ENCODE measurements around the gene SIRT1. TPM values are rescaled to one million over a fixed set of nuclear protein-coding genes. Genes with fewer than 3 reads are reported as not detected.

The SIRT1 gene
- total RNA-seq, 1 experiment from 2014 or later = 51.3 TPM

- H3K4me3 Mint-ChIP-seq = no peak overlapping the region
- H3K4me1 Mint-ChIP-seq = peaks cover 24% of the 10 kb centered on the region
- ATAC-seq = peak; percentile 80
- no peaks in the 10 kb centered on the region for H3K27me3 Mint-ChIP-seq (ENCODE audit: low read depth)
- POLR2A ChIA-PET = no interaction called here
- peak overlapping the region; percentile 96 for H3K27ac Mint-ChIP-seq
- peak; percentile 33 for DNase-seq (ENCODE audit: low spot score)
- no peak for TF ChIP-seq KAT7 (CRISPR knock-in tag; IDR thresholded peaks at IDR 0.05; ENCODE audit: borderline replicate concordance)
- 0 out of 2 replicates have a peak, but pooled peaks have one; percentile 21 for TF ChIP-seq USF2 (CRISPR knock-in tag; IDR thresholded peaks at IDR 0.05)
- TF ChIP-seq ZNF317 (CRISPR knock-in tag; IDR thresholded peaks at IDR 0.05; ENCODE audit: borderline replicate concordance, low read depth) = no peak
- CTCF ChIA-PET = interaction anchor here (1.5 kb wide), 1 partner anchor 277 kb away, joined by 3 read pairs; no protein-coding TSS in a partner anchor
- H3K9me3 Mint-ChIP-seq = no peaks in the 10 kb centered on the region
- H3K36me3 Mint-ChIP-seq = peaks cover 33% of the 10 kb centered on the region
These were observed 50.8 kb downstream of the SIRT1 start for GRCh38 chr10:67935223-67935622.

- DNase-seq (ENCODE audit: low spot score) (no peak), ATAC-seq (no peak)
- ChIA-PET CTCF (interaction anchor here (1.0 to 1.5 kb wide), 3 partner anchors 81 to 294 kb away, joined by 3 to 4 read pairs (median 3); no protein-coding TSS in a partner anchor), POLR2A (no interaction called here)
- Mint-ChIP-seq H3K4me3 (no peak overlapping the region), H3K27me3 (ENCODE audit: low read depth) (no peaks in the 10 kb centered on the region), H3K9me3 (no peaks in the 10 kb centered on the region), H3K36me3 (peaks cover 28% of the 10 kb centered on the region), H3K27ac (no peak overlapping the region), H3K4me1 (peaks cover 24% of the 10 kb centered on the region)
- TF ChIP-seq ZMAT4 (CRISPR knock-in tag; IDR thresholded peaks at IDR 0.05) = no peak
- no peak for TF ChIP-seq ZNF121 (CRISPR knock-in tag; IDR thresholded peaks at IDR 0.05)
- TF ChIP-seq GTF2I (CRISPR knock-in tag; conservative IDR thresholded peaks at IDR 0.05) = no peak
- no peak for TF ChIP-seq JAZF1 (CRISPR knock-in tag; IDR thresholded peaks at IDR 0.05)
These were observed 52.0 kb downstream of the SIRT1 start for GRCh38 chr10:67936416-67936815.

- CTCF ChIA-PET = interaction anchor here (0.9 kb wide), 1 partner anchor 155 kb away, joined by 3 read pairs; no protein-coding TSS in a partner anchor
- POLR2A ChIA-PET = interaction anchor here (1.0 kb wide), 1 partner anchor 388 kb away, joined by 3 read pairs; the partner anchor contains the start of gene HNRNPH3
- H3K36me3 Mint-ChIP-seq = peaks cover 33% of the 10 kb centered on the region
- H3K4me1 Mint-ChIP-seq = peaks cover 13% of the 10 kb centered on the region
- TF ChIP-seq ZNF138 (CRISPR knock-in tag; conservative IDR thresholded peaks at IDR 0.05) (no peak), NFATC4 (CRISPR knock-in tag; IDR thresholded peaks at IDR 0.05) (no peak), E2F1 (CRISPR knock-in tag; IDR thresholded peaks at IDR 0.05) (no peak), ATF1 (CRISPR knock-in tag; IDR thresholded peaks at IDR 0.05) (no peak), IRF2 (CRISPR knock-in tag; IDR thresholded peaks at IDR 0.05; ENCODE audit: borderline replicate concordance, low read depth) (no peak), RORB (CRISPR knock-in tag; IDR thresholded peaks at IDR 0.05) (no peak), ZMAT4 (CRISPR knock-in tag; IDR thresholded peaks at IDR 0.05) (no peak), ZNF396 (CRISPR knock-in tag; IDR thresholded peaks at IDR 0.05; ENCODE audit: borderline replicate concordance) (no peak), ZNF317 (CRISPR knock-in tag; IDR thresholded peaks at IDR 0.05; ENCODE audit: borderline replicate concordance, low read depth) (no peak), KAT7 (CRISPR knock-in tag; IDR thresholded peaks at IDR 0.05; ENCODE audit: borderline replicate concordance) (no peak), E2F5 (CRISPR knock-in tag; IDR thresholded peaks at IDR 0.05) (no peak), SMAD4 (CRISPR knock-in tag; IDR thresholded peaks at IDR 0.05) (no peak), ZNF263 (CRISPR knock-in tag; IDR thresholded peaks at IDR 0.05; ENCODE audit: low read depth) (no peak)
- TF ChIP-seq, protein P1, sequence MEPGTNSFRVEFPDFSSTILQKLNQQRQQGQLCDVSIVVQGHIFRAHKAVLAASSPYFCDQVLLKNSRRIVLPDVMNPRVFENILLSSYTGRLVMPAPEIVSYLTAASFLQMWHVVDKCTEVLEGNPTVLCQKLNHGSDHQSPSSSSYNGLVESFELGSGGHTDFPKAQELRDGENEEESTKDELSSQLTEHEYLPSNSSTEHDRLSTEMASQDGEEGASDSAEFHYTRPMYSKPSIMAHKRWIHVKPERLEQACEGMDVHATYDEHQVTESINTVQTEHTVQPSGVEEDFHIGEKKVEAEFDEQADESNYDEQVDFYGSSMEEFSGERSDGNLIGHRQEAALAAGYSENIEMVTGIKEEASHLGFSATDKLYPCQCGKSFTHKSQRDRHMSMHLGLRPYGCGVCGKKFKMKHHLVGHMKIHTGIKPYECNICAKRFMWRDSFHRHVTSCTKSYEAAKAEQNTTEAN (CRISPR knock-in tag; IDR thresholded peaks at IDR 0.05) = no peak
- TF ChIP-seq, protein P2, sequence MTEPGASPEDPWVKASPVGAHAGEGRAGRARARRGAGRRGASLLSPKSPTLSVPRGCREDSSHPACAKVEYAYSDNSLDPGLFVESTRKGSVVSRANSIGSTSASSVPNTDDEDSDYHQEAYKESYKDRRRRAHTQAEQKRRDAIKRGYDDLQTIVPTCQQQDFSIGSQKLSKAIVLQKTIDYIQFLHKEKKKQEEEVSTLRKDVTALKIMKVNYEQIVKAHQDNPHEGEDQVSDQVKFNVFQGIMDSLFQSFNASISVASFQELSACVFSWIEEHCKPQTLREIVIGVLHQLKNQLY (CRISPR knock-in tag; IDR thresholded peaks at IDR 0.05) = no peak
- ATAC-seq (peak; percentile 74), DNase-seq (ENCODE audit: low spot score) (peak; percentile 25)
- H3K9me3 Mint-ChIP-seq = peaks cover 12% of the 10 kb centered on the region
- H3K27ac Mint-ChIP-seq = no peak overlapping the region
- H3K27me3 Mint-ChIP-seq (ENCODE audit: low read depth) = no peaks in the 10 kb centered on the region
- no peak overlapping the region for H3K4me3 Mint-ChIP-seq
These were observed 59.5 kb downstream of the SIRT1 start for GRCh38 chr10:67943917-67944316.

Measured in WTC11 (cell line).